Measurements from ENCODE around the gene TMEM167B.
"Not testable (repeated sequence)": the region's sequence is repeated elsewhere in the genome, so short reads cannot be mapped to it uniquely, and the experiment has no call there.

The TMEM167B gene

DNA sequence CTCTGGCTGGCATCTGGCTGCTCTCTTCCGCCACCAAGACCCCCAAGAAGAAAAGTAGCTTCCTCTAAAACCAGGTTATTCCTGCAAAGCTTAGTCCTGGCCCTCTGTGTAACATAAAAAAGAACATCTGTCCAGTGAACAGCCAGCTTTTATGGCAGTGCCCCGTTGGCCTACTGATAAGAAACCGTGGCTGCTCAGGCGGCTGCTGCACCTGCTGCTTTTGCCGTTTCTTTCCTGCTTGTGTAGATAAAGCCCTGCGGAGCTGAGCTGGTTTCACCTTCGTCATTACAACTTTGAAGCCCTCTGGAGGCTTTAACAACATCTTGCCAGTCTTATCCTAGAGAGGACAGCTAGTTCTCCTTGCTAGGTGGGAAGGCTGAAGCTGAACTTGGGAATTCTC lies 43.9 kb downstream of the TMEM167B start:
- TF ChIP-seq, protein P1, sequence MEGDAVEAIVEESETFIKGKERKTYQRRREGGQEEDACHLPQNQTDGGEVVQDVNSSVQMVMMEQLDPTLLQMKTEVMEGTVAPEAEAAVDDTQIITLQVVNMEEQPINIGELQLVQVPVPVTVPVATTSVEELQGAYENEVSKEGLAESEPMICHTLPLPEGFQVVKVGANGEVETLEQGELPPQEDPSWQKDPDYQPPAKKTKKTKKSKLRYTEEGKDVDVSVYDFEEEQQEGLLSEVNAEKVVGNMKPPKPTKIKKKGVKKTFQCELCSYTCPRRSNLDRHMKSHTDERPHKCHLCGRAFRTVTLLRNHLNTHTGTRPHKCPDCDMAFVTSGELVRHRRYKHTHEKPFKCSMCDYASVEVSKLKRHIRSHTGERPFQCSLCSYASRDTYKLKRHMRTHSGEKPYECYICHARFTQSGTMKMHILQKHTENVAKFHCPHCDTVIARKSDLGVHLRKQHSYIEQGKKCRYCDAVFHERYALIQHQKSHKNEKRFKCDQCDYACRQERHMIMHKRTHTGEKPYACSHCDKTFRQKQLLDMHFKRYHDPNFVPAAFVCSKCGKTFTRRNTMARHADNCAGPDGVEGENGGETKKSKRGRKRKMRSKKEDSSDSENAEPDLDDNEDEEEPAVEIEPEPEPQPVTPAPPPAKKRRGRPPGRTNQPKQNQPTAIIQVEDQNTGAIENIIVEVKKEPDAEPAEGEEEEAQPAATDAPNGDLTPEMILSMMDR (IDR thresholded peaks at IDR 0.05; ENCODE audit: borderline replicate concordance, control extremely low read depth, extremely low read depth, insufficient read depth, missing control alignments), result no peak
- in situ Hi-C loops (cut with MboI; ENCODE audit: low sequenced_read_pairs, unreplicated experiment), result no loop called here
- no peak for DNase-seq (ENCODE audit: low spot score)

DNA sequence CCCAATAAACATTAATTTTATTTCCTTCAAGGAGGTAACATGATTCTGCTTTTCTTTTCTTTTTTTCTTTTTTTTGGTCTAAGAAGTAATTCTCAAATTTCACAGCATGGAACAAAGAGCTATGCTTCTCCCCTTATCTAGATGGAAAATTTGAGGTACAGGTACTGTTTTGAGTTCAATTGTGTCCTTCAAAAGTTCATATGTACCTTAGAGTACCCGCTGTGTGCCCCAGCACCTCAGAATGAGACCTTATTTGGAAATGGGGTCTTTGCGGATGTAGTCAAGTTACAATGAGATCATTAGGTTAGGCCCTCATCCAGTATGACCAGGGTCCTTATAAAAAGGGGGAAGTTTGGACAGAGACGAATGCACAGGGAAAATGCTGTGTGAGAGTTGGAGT lies 45.4 kb downstream of the TMEM167B start:
- in situ Hi-C loops (cut with MboI; ENCODE audit: low sequenced_read_pairs, unreplicated experiment), result no loop called here
- no peak for DNase-seq (ENCODE audit: low spot score)
- TF ChIP-seq, protein P1 (IDR thresholded peaks at IDR 0.05; ENCODE audit: borderline replicate concordance, control extremely low read depth, extremely low read depth, insufficient read depth, missing control alignments), result no peak

DNA sequence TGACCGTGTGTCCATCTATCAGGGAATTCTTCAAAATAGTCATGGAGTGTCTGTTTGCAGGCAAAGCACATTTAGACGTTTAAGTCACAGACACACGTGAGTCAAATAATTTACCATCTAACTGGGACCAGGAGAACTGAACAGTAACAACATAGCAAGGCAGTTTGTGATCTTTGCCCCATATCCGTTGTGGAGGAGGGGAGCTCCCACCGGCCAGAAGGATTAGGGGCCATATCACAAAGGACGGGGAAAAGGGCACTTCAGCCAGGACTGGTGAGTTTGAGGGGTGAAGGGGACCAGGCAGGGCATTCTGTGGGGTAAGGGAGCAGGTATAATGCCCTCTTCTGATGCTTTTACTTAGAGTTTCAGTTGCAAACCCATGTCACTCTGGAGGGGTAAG lies 46.2 kb downstream of the TMEM167B start:
- DNase-seq (ENCODE audit: low spot score), result no peak
- in situ Hi-C loops (cut with MboI; ENCODE audit: low sequenced_read_pairs, unreplicated experiment), result no loop called here

DNA sequence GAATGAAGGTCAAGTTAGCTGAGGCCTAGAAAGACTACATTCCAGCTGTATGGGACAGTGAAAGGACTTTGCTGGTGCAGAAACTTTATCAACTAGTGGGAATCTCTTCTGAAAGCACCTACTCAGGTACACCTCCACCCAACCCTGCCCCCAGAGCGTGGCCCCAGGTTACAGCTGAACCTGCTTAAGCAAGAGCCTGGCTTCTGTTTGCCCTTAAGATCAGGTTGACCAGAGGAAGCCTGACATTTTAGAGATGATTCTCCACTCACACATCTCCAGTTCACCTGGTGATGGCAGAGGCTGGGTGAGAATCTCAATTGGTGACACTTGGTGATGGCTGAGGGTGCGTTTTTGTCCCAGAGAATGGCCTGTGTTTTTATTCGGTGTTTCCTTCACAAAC lies 47.4 kb downstream of the TMEM167B start:
- in situ Hi-C loops (cut with MboI; ENCODE audit: low sequenced_read_pairs, unreplicated experiment), result no loop called here
- TF ChIP-seq, protein P1 (IDR thresholded peaks at IDR 0.05; ENCODE audit: borderline replicate concordance, control extremely low read depth, extremely low read depth, insufficient read depth, missing control alignments), result no peak
- DNase-seq (ENCODE audit: low spot score), result no peak

More for the DNA sequence above, 46.2 kb downstream of the TMEM167B start:
- TF ChIP-seq, protein P1 (IDR thresholded peaks at IDR 0.05; ENCODE audit: borderline replicate concordance, control extremely low read depth, extremely low read depth, insufficient read depth, missing control alignments), result no peak

DNA sequence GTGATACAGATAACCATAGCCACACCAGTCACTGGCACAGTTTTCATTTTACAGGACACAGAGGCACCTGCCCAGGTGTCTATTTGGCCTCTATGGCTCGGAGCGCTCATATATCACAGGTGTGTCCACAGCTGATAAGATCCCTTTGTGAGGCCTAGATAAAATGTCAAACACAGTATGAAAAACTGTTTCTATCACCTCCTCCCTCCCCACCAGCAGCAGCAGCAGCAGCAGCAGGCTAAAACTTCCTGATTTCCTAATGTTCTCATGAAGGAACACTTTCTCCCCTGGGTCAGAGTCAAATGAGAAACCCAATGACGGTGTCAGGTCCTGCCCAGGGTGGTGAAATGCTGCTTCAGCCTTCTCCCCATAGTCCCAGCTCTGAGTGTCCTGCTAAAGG lies 47.8 kb downstream of the TMEM167B start:
- DNase-seq (ENCODE audit: low spot score), result no peak
- TF ChIP-seq, protein P1 (IDR thresholded peaks at IDR 0.05; ENCODE audit: borderline replicate concordance, control extremely low read depth, extremely low read depth, insufficient read depth, missing control alignments), result no peak
- in situ Hi-C loops (cut with MboI; ENCODE audit: low sequenced_read_pairs, unreplicated experiment), result no loop called here

DNA sequence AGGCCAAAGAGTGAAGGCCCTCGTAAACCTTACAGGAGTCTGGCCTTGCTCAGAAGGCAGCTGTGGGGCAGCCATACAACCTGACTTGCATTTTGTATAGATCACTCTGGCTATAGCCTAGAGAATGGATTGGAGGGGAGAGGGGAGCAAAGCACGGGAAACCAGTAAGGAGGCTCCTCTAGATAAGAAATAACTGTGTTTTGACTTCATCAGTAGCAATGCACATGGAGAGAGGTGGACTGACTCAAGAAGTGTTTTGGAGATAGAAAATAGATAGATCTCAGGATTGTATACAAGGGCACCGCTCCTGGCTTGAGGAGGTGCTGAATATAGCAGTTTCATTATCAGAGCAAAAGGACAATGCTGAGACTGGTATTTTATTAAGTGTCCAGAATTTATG lies 49.8 kb downstream of the TMEM167B start:
- TF ChIP-seq, protein P1 (IDR thresholded peaks at IDR 0.05; ENCODE audit: borderline replicate concordance, control extremely low read depth, extremely low read depth, insufficient read depth, missing control alignments), result no peak
- DNase-seq (ENCODE audit: low spot score), result no peak
- in situ Hi-C loops (cut with MboI; ENCODE audit: low sequenced_read_pairs, unreplicated experiment), result no loop called here

DNA sequence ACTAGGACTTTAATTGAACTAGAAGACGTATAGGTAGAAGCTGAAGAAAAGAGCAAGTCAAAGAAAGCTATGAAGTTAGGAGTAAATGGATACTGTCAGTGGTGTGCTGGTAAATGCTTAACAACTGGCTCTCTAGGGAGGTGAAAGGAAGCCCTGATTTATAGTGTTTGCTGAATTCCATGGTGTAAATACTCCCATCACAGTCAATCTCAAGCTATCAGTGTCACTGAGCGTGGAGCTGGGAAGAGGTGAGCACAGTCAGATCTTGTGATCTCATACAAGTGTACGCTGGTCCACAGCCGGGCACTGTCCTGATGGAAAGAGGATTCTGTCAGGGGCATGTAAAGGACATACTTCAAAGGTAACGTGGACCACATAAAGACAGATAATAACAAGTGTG lies 51.7 kb downstream of the TMEM167B start:
- DNase-seq (ENCODE audit: low spot score), result no peak
- TF ChIP-seq, protein P1 (IDR thresholded peaks at IDR 0.05; ENCODE audit: borderline replicate concordance, control extremely low read depth, extremely low read depth, insufficient read depth, missing control alignments), result no peak
- in situ Hi-C loops (cut with MboI; ENCODE audit: low sequenced_read_pairs, unreplicated experiment), result no loop called here

DNA sequence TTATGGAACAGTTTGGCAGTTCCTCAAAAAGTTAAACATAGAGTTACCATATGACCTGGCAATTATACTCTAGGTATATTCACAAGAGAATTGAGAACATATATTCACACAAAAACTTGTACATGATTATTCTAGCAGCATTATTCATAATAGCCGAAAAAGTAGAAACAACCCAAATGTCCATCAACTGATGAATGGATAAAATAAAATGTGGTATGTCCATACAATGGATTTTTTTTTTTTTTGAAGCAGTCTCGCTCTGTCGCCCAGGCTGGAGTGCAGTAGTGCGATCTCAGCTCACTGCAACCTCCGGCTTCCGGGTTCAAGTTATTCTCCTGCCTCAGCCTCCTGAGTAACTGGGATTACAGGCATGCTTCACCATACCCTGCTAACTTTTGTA lies 52.2 kb downstream of the TMEM167B start:
- in situ Hi-C loops (cut with MboI; ENCODE audit: low sequenced_read_pairs, unreplicated experiment), result not testable (repeated sequence)

More for the DNA sequence above, 52.2 kb downstream of the TMEM167B start:
- not testable (repeated sequence) for DNase-seq (ENCODE audit: low spot score)
